ENCODE data around the gene FUT2.

FUT2 gene

DNA sequence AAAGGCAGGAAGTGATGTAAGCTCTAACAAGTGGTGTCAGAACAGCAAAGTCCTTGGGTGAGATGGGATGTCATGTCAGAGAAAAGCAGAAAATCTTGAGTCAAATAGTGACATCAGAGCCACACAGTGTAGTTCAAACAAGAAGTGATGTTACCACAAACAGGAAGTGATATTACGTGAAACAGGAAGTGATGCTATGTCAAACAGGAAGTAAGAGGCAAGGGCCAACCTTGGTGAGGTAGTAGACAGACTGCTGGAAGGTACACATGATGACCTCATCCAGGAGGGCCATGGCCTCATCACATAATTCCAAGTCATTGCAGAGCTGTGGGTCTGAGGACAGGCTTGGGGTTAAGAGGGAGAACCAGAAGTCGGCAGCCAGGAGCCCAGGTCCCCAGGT is 30.8 kb downstream of the FUT2 start:
- no peak for DNase-seq (ENCODE audit: low read depth)

DNA sequence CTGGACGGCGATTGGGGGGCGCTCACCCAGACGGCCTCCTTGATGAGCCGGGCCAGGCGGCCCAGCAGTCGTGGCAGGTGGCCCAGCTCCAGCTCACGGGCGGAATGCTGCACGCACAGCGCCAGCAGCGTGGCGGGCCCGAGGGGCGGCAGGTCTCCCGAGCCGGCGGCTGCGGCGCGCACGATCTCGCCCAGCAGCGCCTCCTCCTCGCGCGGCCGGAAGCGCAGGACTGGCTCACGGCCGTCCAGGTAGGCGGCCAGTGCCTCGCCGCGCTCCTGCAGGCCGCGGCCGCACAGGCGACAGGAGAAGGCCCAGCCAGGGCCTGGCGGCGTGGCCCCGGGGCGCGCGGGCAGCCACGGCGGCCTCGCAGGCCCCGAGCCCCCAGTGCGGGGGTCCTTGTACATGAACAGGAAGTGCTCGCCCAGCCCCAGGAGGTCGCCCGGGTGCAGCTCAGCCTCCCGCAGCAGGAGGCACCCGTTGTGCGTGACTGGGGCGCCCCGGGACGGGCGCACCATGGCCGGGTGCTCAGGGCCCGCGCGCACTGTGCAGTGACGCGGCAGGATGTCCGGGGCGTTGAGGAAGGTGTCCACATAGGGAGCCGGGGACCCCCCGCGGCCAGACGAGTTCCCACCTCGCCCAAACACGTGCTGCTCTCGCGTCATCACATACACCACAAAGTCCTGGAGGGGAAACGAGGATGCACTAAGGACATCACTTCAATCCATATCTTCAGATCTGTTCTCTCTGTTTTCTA is 33.3 kb downstream of the FUT2 start:
- no peak for DNase-seq (ENCODE audit: low read depth)

DNA sequence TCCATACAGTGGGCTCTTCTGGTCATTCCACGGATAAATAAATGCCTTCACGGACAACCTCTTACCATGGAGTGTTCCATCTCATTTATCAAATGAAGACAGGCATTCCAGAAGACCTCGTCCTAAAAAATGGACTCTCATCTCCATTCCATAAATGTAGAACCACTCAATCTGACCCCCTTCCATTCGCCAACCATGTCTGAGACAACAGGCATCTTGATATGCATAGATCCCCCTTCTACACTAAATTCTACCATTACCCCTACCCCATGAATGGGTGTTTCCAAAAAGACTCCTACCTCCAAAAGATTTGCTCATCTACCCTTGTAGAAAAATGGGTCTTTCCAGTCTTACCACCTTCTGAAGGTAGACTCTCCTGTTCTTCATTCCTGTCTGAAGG is 35.7 kb downstream of the FUT2 start:
- no peak for DNase-seq (ENCODE audit: low read depth)

DNA sequence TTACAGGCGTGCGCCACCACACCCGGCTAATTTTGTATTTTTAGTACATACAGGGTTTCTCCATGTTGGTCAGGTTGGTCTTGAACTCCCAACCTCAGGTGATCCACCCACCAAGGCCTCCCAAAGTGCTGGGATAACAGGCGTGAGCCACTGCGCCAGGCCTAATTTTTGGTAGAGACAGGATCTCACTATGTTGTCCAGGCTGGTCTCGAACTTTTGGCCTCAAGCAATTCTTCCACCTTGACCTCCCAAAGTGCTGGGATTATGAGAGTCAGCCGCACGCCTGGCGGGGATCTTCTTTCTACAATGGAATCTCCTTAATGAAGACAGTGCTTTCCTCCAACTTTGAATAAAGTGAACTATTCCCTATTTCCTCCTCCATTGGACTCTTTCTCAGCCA is 38.9 kb downstream of the FUT2 start:
- DNase-seq (ENCODE audit: low read depth): no peak

DNA sequence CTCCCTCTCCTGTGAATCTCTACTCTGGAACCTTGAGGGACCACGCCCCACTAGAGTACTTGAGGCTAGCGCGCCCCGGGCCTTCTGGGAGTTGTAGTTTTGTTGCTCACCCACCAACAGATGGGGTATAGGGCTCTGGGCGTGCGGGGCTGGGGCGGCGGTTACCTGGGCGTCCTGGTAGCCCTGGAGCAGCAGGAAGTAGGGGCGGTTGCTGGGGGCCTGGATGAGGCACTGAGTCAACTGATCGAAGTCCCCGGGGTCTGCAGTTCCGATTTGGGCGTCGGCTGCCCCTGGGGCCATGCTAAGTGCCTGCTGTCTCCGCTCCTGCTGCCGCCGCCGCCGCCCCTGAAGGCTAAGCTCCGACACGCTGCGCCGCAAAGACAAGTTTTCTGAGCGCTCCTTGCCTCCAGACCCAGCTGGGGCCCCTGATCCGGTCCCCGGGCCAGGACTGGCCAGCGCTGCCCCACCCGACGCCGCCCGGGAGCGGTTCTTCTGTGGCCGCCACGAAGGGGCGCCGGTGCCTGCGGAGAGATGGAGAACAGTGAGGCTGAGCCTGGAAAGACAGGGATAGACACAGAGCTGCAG is 39.4 kb downstream of the FUT2 start:
- DNase-seq (ENCODE audit: low read depth): no peak

DNA sequence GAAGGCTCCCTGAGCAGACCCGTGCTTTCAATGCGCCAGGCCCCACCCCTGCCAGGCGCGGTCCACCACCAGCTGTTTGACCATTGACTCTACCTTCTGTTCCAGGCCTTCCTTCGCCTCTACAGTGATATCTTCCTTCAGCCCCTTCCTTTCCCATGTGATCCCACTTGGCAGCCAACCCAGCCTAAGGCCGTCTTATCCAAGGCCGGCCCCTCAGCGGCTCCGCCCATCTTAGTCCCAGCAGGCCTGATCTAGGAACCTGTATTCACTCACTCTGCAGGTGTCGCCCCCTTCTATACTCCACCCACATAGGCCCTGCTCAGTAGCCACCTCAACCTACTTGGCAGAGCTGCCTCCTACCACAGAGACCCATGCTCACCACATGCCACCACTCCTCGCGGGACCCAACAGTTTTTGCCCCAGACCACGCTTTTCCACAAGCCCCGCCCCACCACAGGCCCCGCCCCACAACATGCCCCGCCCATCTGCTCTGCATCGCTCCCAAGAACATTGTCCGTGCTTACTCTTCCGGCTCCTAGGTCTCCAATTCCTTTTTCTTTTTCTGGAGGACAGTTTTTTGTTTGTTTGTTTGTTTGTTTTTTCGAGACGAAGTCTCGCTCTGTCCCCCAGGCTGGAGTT is 41.7 kb downstream of the FUT2 start:
- no peak for DNase-seq (ENCODE audit: low read depth)

DNA sequence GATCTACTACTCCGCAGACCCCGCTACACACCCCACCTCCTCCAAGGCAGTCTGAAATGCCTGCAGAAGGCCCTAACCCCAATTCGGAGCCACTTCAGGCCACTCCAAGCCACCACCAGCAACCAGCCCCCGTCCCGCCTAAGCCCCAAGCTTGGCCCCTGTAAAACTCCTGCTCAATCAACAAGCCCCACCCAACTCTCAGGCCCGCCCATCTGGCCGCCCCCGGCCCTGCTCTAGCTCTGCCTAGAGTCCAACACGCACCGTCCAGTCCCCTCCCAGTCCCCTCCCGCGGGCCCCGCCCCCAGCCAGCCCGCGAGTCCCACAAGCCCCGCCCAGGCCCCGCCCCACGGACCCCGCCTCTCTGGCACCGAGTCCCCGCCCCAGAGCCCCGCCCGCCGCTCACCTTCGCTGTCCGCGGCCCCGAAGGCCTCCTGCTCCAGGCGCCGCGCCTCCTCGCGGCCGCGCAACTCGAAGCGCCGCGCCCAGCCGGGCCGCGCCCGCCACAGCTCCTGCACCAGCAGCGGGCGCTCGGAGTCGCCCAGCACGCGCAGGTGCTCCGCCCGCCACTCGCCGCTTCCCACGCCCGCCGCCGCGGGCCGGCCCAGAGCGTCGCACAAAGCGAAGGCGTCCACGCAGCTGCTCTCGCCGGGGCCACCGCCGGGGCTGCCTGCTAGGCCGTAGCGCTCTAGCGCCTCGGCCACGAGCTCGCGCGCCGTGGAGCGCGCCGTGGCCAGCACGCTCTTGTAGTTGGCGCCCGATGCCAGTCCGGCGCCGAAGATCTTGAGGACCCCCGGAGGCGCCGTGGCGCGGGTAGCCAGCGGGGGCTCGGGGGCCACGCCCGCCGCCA is 43.0 kb downstream of the FUT2 start:
- peak; percentile 88 for DNase-seq (ENCODE audit: low read depth)

DNA sequence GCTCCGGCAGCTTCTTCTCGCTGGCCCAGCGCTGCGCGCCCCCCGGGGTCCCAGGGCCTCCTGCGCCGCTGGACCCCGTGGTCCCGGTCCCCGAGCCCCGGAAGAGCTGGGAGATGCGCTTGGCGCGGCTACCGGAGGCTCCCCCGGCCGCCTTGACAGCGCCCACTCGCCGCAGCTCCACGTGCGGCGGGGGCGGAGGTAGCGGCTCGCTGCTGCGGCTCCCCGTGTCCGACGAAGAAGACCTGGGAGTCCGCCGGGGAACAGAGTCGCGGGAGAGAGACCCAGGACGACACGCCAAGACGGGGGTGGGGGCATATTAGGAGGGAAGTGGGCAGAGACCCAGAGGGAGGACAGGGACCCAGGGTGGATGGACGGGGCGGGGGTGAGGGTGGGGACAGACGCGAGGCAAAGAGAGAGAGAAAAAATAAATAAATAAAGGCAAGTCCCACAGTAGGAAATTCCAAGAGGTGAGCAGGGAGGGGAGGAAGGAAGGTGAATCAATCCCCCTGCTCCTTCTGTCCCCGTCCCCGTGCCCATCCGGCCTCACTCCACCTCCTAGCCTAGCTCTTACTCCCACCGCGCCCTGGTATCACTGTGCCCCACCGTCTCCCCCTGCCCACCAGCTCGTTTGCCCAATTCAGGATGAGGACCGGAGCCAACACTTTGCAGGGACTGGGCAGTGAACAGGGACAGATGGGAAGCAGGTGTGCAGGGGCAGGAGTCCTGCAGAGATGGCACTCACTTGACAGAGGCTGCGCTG is 43.8 kb downstream of the FUT2 start:
- no peak for DNase-seq (ENCODE audit: low read depth)

DNA sequence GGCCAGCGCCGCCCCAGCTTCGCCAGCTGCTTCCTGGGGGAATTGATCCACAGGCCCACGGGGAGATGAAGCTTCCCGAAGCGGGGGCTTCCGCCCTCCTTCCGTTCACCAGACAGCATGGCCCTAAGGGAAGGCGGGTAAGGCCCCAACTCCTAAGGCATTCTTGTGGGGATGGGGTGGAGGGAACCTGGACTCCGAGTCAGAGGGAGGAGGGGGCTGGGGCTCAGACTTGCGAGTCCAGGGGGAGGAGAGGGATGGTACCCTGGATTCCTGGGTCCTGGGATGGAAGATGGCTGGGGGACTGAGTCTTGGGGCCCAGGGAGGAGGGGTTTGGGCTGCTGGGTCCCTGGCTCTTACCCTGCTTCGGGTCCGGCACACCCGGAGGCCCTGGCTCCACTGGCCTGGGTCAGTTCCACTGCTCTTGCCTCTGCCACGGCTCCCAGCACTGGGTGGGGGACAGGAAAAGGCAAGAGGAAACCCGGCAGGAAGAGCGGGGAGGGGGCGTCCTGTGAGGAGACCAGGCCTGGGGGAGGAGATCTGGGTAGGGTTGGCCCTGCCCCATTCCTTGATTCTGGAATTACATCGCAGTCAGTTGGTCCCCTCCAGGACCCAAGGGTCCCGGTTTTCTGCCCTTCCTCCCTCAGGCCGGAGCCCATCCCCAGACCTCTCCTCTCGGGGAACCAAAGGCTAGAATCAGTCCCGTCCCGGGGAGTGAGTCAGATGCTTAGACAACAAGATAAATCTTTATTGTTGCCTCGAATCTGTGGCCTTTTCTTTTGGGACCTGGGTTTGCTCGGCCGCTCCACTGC is 44.6 kb downstream of the FUT2 start, which contains the start of gene RASIP1:
Gene RASIP1, minus strand, starts transcription at position 447 of the 809 bp plus-strand sequence. Its CDS starts 328 bp downstream, at position 119.
- DNase-seq (ENCODE audit: low read depth): no peak

DNA sequence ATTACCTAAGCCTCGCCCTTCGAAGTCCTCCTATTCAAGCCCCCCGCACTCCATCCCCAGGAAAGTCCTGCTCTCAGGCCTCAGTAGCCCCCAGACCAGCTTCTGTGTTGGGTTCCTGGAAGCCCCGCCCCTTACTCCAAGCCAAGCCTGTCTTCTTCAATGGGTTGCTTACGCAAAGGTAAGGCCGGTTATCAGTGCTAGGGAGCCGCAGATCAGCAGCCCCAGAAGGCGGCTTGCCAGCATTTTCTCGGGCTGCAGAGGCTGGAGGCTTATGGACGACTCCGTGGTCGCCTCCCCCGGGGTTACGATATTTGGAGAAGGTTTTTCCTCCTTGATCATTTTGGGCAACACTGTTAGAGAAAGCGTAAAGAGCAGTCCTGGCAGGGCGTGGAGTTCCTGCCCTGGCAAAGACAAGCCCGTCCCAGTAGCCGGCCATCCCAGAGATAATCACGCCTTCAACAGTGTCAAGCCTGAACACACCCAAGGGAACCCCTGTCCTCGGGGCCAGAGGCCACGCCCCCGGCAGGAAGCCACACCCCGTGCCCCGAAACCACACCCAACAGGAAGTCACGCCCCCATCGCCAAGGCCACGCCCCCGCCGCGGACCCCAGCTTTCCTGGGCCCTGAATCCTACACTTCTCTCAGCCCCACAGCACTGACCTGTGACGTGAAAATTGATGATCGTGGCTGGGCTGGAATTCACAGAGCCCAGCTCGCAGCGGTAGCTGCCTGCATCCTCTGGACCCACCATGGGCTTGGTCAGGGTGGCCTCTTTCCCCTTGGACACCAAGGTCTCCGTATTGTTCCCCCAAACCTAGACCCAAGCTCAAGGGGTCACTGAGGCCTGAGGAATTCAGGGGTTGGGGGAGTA is 45.6 kb downstream of the FUT2 start:
- DNase-seq (ENCODE audit: low read depth): no peak

DNA sequence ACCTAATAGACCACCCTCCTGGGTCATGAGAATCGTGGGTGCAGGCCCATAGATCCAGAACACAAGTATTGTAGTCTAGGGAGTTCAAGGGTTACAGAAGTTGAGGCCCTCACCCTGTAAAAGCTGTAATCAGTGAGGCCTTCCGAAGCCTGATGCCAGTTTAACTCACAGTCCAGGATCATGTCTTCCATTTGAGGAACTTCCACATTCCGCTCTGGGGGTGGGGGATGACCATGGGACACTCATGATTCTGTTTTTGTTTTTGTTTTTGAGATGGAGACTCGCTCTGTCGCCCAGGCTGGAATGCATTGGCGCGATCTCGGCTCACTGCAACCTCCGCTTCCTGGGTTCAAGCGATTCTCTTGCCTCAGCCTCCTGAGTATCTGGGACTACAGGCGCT is 46.3 kb downstream of the FUT2 start:
- DNase-seq (ENCODE audit: low read depth): no peak

DNA sequence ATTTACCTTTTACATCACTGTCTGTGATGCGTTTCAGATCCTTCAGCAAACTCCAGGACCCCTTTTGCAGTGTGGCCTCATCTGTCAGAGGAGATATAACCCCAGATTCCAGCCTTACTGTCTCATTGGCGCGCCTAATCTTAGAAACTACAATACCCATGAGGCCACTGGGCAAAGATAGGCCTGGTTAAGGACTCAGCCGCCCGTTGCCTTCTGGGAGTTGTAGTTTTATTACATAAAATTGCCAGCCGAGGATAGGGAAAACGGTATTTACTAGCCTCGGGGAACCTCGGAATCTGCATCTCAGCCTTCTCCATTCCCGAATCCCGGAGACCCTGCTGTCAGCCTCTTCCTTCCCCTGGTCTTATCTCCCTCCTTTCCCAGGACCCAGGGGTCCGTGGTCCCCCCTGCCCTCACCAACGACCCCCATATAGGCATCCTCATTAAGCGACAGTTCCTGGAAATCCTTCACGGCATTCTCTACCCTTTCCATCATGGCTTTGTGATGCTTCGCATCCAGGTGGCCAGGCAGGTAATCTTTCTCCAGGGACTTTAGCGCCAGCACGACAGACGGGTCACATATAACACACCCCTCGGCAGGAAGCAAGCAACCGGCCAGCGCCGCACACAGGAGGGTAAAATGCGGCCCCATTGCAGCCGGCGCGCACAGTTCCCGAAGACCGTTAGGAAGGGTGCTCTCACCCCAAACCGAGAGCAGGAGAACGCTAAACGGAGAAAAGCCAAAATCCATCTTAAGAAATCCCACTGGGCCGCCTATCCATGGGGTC is 49.6 kb downstream of the FUT2 start:
- DNase-seq (ENCODE audit: low read depth): no peak

DNA sequence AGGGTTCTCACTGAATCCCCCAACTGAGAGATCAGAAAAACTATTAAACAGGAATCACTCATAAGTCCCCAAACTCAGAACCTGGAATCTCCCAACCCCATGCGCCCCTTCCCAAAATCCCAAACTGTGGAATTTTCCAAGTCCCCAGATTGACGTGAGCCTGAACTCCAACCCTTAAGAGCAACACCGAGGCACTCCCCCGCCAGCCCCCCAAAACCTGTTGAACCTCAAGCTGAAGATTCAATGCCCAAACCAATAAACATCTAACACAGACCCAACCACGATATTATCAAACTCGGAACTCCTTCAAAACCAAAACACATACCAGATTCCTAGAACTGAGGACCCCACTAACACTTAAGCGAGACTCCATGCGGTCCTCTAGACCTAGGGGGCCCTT is 50.3 kb downstream of the FUT2 start:
- no peak for DNase-seq (ENCODE audit: low read depth)

DNA sequence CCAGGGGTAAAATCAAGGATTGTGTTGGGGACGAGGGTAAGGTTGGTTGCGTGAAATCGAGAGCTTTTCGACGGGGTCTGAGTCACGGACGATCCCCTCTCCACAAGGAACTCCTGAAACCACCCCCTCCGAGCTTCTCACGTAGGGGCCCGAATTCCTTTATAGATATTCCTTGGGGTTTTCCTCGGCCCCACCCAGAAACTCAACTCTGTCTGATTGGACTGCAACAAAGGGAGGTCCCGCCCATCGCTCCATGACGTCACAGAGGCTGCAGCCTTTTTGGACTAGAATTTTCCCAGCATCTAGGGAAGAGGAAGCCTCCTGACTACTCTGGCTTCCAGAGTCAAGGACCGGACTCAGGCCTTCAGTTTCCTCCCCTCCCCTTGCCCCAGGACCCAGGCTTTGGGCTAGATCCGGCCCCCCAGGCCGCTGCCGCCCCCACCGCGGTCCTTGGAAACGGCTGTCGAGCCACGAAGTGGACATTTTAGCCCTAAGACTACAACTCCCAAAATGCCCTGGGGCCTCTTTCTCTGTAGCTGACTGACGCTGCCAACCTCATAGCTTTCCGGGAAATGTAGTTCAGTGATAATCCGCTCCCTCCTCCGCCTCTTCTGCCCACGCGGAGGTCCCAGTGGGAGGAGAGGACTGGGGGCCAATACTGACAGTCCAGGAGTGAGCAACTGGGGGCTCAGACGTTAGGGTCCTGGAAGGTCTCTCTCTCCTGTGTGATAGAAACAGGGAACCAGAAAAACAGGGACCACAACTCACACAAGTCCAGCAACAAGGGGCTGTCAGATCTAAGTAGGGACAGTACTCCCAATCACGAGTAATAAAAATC is 51.2 kb downstream of the FUT2 start, which contains the start of gene IZUMO1:
Gene IZUMO1, minus strand, starts transcription at position 172 of the 838 bp plus-strand sequence. CDS start 1,050 bp downstream, outside the sequence.
- no peak for DNase-seq (ENCODE audit: low read depth)

DNA sequence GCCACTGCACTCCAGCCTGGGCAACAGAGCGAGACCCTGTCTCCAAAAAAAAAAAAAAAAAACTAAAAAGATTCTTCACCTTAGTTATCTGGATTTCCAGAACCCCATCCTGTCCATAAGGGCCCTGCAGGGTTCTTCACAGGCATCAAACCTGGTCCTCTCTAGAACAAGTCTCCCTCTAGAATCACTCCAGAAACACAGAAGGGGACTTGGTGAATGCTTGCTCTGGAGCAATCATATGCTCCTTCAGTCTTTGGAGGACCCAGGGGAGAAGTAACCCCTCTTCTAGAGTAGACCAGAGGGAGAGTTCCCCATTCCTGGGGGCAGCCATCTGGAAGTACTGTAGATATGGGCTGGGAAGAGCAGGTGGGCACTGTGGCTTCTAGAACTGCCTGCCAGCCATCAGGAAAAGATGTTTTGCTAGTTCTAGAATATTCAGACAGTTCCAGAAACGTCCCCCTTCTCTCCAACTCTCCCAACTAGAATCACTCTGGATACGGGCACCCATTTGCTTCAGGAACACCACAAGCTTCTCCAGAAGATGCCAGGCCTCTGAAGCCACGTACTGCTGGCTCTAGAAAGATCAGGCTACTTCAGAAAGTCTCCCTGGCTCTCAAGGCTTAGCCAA is 53.9 kb downstream of the FUT2 start:
- no peak for DNase-seq (ENCODE audit: low read depth)

DNA sequence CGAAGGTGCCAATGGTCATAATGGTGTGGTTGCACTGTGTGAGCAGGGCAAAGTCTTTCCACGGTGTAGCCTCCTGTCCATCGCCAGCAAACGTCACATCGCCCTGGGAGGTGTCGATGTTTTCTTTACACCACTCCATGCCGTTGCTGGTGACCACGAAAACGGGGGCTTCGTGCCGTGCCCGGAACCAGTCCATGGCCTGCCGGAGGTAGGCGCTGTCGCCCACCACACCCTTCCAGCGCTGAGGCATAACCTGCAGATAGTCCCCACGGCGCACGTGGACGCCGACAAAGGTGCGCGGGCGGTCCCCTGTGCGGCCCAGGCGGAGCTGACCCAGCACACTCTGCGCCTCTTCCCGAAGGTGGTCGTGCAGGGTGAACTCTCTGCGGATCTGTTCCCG is 54.6 kb downstream of the FUT2 start:
- DNase-seq (ENCODE audit: low read depth): no peak

DNA sequence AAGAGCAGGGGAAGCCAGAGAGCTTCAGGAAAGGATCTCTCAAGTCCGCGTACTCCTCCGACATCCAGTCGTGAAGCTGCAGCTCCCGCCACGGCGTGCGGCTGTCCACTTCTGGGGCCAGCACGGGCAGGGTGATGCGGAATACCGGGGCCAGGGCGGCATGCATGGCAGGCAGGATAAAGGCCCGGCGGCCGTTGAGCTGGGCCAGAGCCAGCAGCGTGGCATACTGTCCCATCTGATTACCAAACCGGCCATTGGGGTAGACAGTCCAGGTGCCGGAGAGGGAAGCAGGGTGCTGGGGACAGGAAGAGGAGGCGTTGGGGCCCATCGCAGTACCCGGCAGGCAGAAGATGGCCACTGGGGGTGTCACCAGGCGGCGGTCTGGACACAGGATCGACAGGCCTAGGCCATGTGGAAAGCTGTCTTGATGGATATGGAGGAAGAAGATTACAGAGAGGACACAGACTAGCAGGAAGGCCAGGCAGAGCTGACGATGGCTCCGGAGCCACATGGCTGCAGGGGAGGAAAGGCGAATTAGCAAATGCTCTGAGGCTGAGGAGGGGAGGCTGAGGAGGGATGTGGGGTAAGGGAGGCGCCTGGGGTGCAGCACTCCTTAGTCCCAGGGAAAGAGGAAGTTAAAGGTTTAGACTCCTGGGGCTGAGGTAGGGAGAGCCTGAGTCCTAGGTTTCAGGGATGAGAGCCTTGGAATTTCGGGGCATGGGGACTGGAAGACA is 55.2 kb downstream of the FUT2 start:
- no peak for DNase-seq (ENCODE audit: low read depth)

All from activated T-helper 1 cell treated with Interleukin-2 at 50 U/mL for 16 hours (primary cell).